Activated T-cell treated with anti-CD3 and anti-CD28 coated beads, Interleukin-2, amount 50 U/mL, for 24 hours (primary cell): ENCODE data around the gene BUD13.

ENCODE experiments used
- DNase-seq: peaks from one replicate; pipeline ENCODE4 v3.0.0-alpha.2; 2020
- H3K27ac Mint-ChIP-seq: 2 replicates; pipeline ENCODE4 v1.8.0; 2020; ENCODE audit warnings: mild to moderate bottlenecking, mixed read lengths
- H3K27me3 Mint-ChIP-seq: 2 replicates; pipeline ENCODE4 v1.8.0; 2020; ENCODE audit warnings: mixed read lengths
- H3K36me3 Mint-ChIP-seq: 2 replicates; pipeline ENCODE4 v1.8.0; 2020; ENCODE audit warnings: low read depth, mixed read lengths
- H3K4me1 Mint-ChIP-seq: 2 replicates; pipeline ENCODE4 v1.8.0; 2020; ENCODE audit warnings: low read depth, mixed read lengths
- H3K4me3 Mint-ChIP-seq: 2 replicates; pipeline ENCODE4 v1.8.0; 2020; ENCODE audit warnings: mild to moderate bottlenecking, moderate library complexity, mixed read lengths
- H3K9me3 Mint-ChIP-seq: 2 replicates; pipeline ENCODE4 v1.8.0; 2020; ENCODE audit warnings: mixed read lengths

Gene BUD13

GRCh38 chr11:116750070-116750718, 22.6 kb downstream of the BUD13 start:
- Mint-ChIP-seq H3K4me1 (no peaks in the 10 kb centered on the region), H3K4me3 (no peak overlapping the region), H3K9me3 (no peaks in the 10 kb centered on the region), H3K27ac (no peak overlapping the region), H3K36me3 (peaks cover 61% of the 10 kb centered on the region), H3K27me3 (no peaks in the 10 kb centered on the region)
- no peak for DNase-seq

GRCh38 chr11:116742104-116742503, 30.7 kb downstream of the BUD13 start:
- H3K36me3 Mint-ChIP-seq: peaks cover 20% of the 10 kb centered on the region
- no peak for DNase-seq
- peaks cover 7% of the 10 kb centered on the region for H3K4me1 Mint-ChIP-seq
- H3K27ac Mint-ChIP-seq: no peak overlapping the region
- no peaks in the 10 kb centered on the region for H3K27me3 Mint-ChIP-seq
- no peaks in the 10 kb centered on the region for H3K9me3 Mint-ChIP-seq
- H3K4me3 Mint-ChIP-seq: no peak overlapping the region

GRCh38 chr11:116740741-116741140, 32.0 kb downstream of the BUD13 start:
- H3K27me3 Mint-ChIP-seq: no peaks in the 10 kb centered on the region
- H3K4me1 Mint-ChIP-seq: peaks cover 7% of the 10 kb centered on the region
- no peak overlapping the region for H3K27ac Mint-ChIP-seq
- DNase-seq: no peak
- no peaks in the 10 kb centered on the region for H3K9me3 Mint-ChIP-seq
- peaks cover 12% of the 10 kb centered on the region for H3K36me3 Mint-ChIP-seq
- no peak overlapping the region for H3K4me3 Mint-ChIP-seq

- DNase-seq: no peak
- H3K4me1 Mint-ChIP-seq: peaks cover 9% of the 10 kb centered on the region
- H3K36me3 Mint-ChIP-seq: peaks cover 3% of the 10 kb centered on the region
- no peaks in the 10 kb centered on the region for H3K27me3 Mint-ChIP-seq
- no peaks in the 10 kb centered on the region for H3K9me3 Mint-ChIP-seq
- peak overlapping the region; percentile 8 for H3K27ac Mint-ChIP-seq
- no peak overlapping the region for H3K4me3 Mint-ChIP-seq
These were observed 33.8 kb downstream of the BUD13 start for GRCh38 chr11:116738975-116739374.

GRCh38 chr11:116736763-116737162, 36.0 kb downstream of the BUD13 start:
- Mint-ChIP-seq H3K36me3 (peaks cover 2% of the 10 kb centered on the region), H3K27ac (no peak overlapping the region), H3K9me3 (no peaks in the 10 kb centered on the region), H3K27me3 (no peaks in the 10 kb centered on the region), H3K4me1 (peaks cover 12% of the 10 kb centered on the region), H3K4me3 (no peak overlapping the region)
- DNase-seq: no peak

GRCh38 chr11:116733969-116734508, 38.7 kb downstream of the BUD13 start:
- DNase-seq: no peak

GRCh38 chr11:116733043-116733755, 39.6 kb downstream of the BUD13 start:
- H3K36me3 Mint-ChIP-seq: no peaks in the 10 kb centered on the region
- H3K4me3 Mint-ChIP-seq: no peak overlapping the region
- H3K4me1 Mint-ChIP-seq: peaks cover 12% of the 10 kb centered on the region
- no peak overlapping the region for H3K27ac Mint-ChIP-seq
- H3K27me3 Mint-ChIP-seq: no peaks in the 10 kb centered on the region
- no peaks in the 10 kb centered on the region for H3K9me3 Mint-ChIP-seq
- no peak for DNase-seq

More at GRCh38 chr11:116733969-116734508, 38.7 kb downstream of the BUD13 start:
- H3K9me3 Mint-ChIP-seq: no peaks in the 10 kb centered on the region
- H3K4me3 Mint-ChIP-seq: no peak overlapping the region
- no peaks in the 10 kb centered on the region for H3K36me3 Mint-ChIP-seq
- peaks cover 12% of the 10 kb centered on the region for H3K4me1 Mint-ChIP-seq
- no peaks in the 10 kb centered on the region for H3K27me3 Mint-ChIP-seq
- no peak overlapping the region for H3K27ac Mint-ChIP-seq

- Mint-ChIP-seq H3K27me3 (no peaks in the 10 kb centered on the region), H3K36me3 (no peaks in the 10 kb centered on the region), H3K27ac (no peak overlapping the region), H3K4me3 (no peak overlapping the region), H3K4me1 (peaks cover 12% of the 10 kb centered on the region), H3K9me3 (no peaks in the 10 kb centered on the region)
- peak; percentile 68 for DNase-seq
These were observed 40.3 kb downstream of the BUD13 start for GRCh38 chr11:116732271-116733042.

GRCh38 chr11:116731821-116732220, 41.0 kb downstream of the BUD13 start:
- Mint-ChIP-seq H3K27me3 (no peaks in the 10 kb centered on the region), H3K4me3 (no peak overlapping the region), H3K4me1 (peaks cover 12% of the 10 kb centered on the region), H3K27ac (no peak overlapping the region), H3K9me3 (no peaks in the 10 kb centered on the region), H3K36me3 (no peaks in the 10 kb centered on the region)
- DNase-seq: no peak

- Mint-ChIP-seq H3K4me1 (peaks cover 12% of the 10 kb centered on the region), H3K4me3 (no peak overlapping the region), H3K9me3 (no peaks in the 10 kb centered on the region)
These were observed 41.6 kb downstream of the BUD13 start for GRCh38 chr11:116731097-116731761.

GRCh38 chr11:116730601-116731000, 42.2 kb downstream of the BUD13 start:
- DNase-seq: no peak
- peaks cover 12% of the 10 kb centered on the region for H3K4me1 Mint-ChIP-seq
- H3K9me3 Mint-ChIP-seq: no peaks in the 10 kb centered on the region

More at GRCh38 chr11:116731097-116731761, 41.6 kb downstream of the BUD13 start:
- Mint-ChIP-seq H3K27ac (no peak overlapping the region), H3K27me3 (no peaks in the 10 kb centered on the region), H3K36me3 (no peaks in the 10 kb centered on the region)
- no peak for DNase-seq

GRCh38 chr11:116730241-116730561, 42.6 kb downstream of the BUD13 start:
- H3K4me3 Mint-ChIP-seq: no peak overlapping the region
- no peak overlapping the region for H3K27ac Mint-ChIP-seq
- no peaks in the 10 kb centered on the region for H3K27me3 Mint-ChIP-seq

More at GRCh38 chr11:116730601-116731000, 42.2 kb downstream of the BUD13 start:
- Mint-ChIP-seq H3K36me3 (no peaks in the 10 kb centered on the region), H3K4me3 (no peak overlapping the region), H3K27ac (no peak overlapping the region), H3K27me3 (no peaks in the 10 kb centered on the region)

GRCh38 chr11:116729501-116730240, 43.1 kb downstream of the BUD13 start:
- no peaks in the 10 kb centered on the region for H3K9me3 Mint-ChIP-seq
- no peak overlapping the region for H3K27ac Mint-ChIP-seq
- DNase-seq: no peak
- no peak overlapping the region for H3K4me3 Mint-ChIP-seq
- no peaks in the 10 kb centered on the region for H3K36me3 Mint-ChIP-seq
- H3K4me1 Mint-ChIP-seq: peaks cover 12% of the 10 kb centered on the region
- H3K27me3 Mint-ChIP-seq: no peaks in the 10 kb centered on the region

More at GRCh38 chr11:116730241-116730561, 42.6 kb downstream of the BUD13 start:
- Mint-ChIP-seq H3K9me3 (no peaks in the 10 kb centered on the region), H3K4me1 (peaks cover 12% of the 10 kb centered on the region), H3K36me3 (no peaks in the 10 kb centered on the region)
- no peak for DNase-seq

GRCh38 chr11:116727990-116728389, 44.8 kb downstream of the BUD13 start:
- no peaks in the 10 kb centered on the region for H3K27me3 Mint-ChIP-seq
- no peak overlapping the region for H3K4me3 Mint-ChIP-seq
- H3K27ac Mint-ChIP-seq: no peak overlapping the region
- no peaks in the 10 kb centered on the region for H3K9me3 Mint-ChIP-seq
- DNase-seq: no peak
- peaks cover 3% of the 10 kb centered on the region for H3K4me1 Mint-ChIP-seq
- H3K36me3 Mint-ChIP-seq: no peaks in the 10 kb centered on the region
